NCI-H526 treated with DMSO at 0.1 percent for 48 hours (cell line): ENCODE data around the gene PHPT1.
"Not testable (repeated sequence)": the region's sequence is repeated elsewhere in the genome, so short reads cannot be mapped to it uniquely, and the experiment has no call there.

ENCODE experiments used
- DNase-seq: peaks from one replicate; lab custom pipeline; 2025; lab: John Stamatoyannopoulos, UW

Gene PHPT1

GRCh38 chr9:136837146-136837855 is 11.9 kb upstream of the PHPT1 start:
- DNase-seq: no peak

- DNase-seq: not testable (repeated sequence)
Observed at GRCh38 chr9:136837856-136838277, 11.3 kb upstream of the PHPT1 start.

- DNase-seq: no peak
Observed at GRCh38 chr9:136838314-136839228, 10.6 kb upstream of the PHPT1 start.

GRCh38 chr9:136839229-136840139 is 9.7 kb upstream of the PHPT1 start:
- no peak for DNase-seq

GRCh38 chr9:136840140-136840876 is 8.9 kb upstream of the PHPT1 start:
- no peak for DNase-seq

GRCh38 chr9:136840877-136841645 is 8.1 kb upstream of the PHPT1 start:
- peak; percentile 29 for DNase-seq

- not testable (repeated sequence) for DNase-seq
Observed at GRCh38 chr9:136841646-136842379, 7.4 kb upstream of the PHPT1 start.

- DNase-seq: peak; percentile 9
Observed at GRCh38 chr9:136842380-136842948, 6.7 kb upstream of the PHPT1 start, which contains the start of gene AJM1. Gene AJM1 (plus strand): TSS chr9:136842478. CDS start chr9:136844415, 1,937 bp downstream.

- DNase-seq: not testable (repeated sequence)
Observed at GRCh38 chr9:136843159-136843800, 5.9 kb upstream of the PHPT1 start.

GRCh38 chr9:136843801-136844740 is 5.1 kb upstream of the PHPT1 start:
- not testable (repeated sequence) for DNase-seq

GRCh38 chr9:136844761-136845464 is 4.3 kb upstream of the PHPT1 start:
- DNase-seq: no peak

GRCh38 chr9:136845465-136846260 is 3.5 kb upstream of the PHPT1 start:
- no peak for DNase-seq

GRCh38 chr9:136846376-136847087 is 2.7 kb upstream of the PHPT1 start:
- no peak for DNase-seq

- DNase-seq: no peak
Observed at GRCh38 chr9:136847088-136847825, 2.0 kb upstream of the PHPT1 start.
